TTC549 (cell line): ENCODE measurements around the gene CHTF18.

Source experiments
- FAIRE-seq: peaks from 2 replicates; lab custom pipeline; 2012; peaks lifted over from hg19 to GRCh38; lab: Jason Lieb, UNC

The CHTF18 gene

GRCh38 chr16:760545-761343 is 27.7 kb upstream of the CHTF18 start, which contains the start of gene MSLN:
TSS of gene MSLN (plus strand) at chr16:760734. CDS start at chr16:762681, 1,947 bp downstream.
- no peak for FAIRE-seq

- FAIRE-seq: no peak
Observed at GRCh38 chr16:761625-762513, 26.6 kb upstream of the CHTF18 start.

DNA sequence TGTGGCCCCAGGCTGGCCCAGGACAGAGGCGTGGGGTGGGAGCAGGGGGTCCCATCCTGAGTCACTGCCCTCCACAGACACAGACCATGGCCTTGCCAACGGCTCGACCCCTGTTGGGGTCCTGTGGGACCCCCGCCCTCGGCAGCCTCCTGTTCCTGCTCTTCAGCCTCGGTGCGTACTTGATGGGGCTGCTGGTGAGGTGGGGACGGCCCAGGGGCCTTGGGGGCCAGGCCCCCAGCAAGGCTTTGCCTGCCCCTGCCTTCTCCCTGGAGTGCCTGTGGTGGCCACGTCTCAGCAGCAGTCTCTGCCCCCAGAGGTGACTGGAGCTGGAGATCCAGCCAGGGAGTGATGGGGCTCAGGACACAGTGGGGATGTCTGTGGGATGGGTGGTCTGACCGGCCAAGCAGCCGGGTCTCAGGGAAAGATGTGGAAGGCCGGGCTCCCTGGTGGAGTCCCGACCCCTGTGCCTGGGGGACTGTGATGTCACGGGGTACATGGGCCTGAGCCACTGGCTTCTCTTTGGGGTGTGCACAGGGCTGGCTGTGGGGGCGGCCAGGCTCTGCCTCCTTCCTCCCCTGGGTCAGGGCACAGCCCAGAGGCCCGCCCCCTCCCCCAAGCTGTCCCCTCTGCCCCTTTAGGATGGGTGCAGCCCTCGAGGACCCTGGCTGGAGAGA is 25.7 kb upstream of the CHTF18 start:
- FAIRE-seq: no peak

DNA sequence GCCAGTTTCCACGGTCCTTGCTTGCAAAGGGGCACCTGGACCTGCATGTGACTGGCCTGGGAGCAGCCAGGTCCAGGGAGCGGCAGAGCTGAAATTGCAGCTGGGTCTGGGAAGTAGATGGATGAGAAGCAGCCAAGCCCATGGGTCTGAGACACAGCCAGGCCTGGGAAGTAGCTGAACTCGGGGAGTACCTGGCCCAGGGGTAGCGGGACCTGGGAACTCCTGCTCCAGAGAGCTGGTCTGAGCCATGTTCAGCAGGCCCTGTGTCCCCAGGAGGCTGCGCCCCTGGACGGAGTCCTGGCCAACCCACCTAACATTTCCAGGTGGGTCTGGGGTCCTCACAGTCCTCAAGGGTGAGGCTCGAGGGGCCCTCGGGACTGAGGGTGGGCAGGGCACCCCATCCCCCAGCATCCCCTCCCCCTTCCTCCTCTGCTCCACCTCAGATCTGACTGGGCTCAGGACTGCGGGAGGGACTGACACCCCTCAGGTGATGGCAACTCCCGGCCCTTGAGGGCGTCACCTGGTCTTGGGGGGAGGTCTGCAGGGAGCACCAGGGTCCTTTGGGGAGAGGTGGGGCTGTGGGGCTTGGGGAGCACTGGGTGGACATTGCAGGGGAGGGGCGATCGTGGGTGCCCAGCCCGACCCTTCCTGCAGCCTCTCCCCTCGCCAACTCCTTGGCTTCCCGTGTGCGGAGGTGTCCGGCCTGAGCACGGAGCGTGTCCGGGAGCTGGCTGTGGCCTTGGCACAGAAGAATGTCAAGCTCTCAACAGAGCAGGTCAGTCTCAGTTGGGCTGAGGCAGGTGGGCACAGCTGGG is 24.8 kb upstream of the CHTF18 start:
- FAIRE-seq: no peak

GRCh38 chr16:764184-764750 is 24.2 kb upstream of the CHTF18 start:
- no peak for FAIRE-seq

- FAIRE-seq: no peak
Observed at GRCh38 chr16:764848-765487, 23.5 kb upstream of the CHTF18 start.

- FAIRE-seq: no peak
Observed at GRCh38 chr16:765488-765865, 22.9 kb upstream of the CHTF18 start.

GRCh38 chr16:766008-766819 is 22.2 kb upstream of the CHTF18 start:
- no peak for FAIRE-seq

DNA sequence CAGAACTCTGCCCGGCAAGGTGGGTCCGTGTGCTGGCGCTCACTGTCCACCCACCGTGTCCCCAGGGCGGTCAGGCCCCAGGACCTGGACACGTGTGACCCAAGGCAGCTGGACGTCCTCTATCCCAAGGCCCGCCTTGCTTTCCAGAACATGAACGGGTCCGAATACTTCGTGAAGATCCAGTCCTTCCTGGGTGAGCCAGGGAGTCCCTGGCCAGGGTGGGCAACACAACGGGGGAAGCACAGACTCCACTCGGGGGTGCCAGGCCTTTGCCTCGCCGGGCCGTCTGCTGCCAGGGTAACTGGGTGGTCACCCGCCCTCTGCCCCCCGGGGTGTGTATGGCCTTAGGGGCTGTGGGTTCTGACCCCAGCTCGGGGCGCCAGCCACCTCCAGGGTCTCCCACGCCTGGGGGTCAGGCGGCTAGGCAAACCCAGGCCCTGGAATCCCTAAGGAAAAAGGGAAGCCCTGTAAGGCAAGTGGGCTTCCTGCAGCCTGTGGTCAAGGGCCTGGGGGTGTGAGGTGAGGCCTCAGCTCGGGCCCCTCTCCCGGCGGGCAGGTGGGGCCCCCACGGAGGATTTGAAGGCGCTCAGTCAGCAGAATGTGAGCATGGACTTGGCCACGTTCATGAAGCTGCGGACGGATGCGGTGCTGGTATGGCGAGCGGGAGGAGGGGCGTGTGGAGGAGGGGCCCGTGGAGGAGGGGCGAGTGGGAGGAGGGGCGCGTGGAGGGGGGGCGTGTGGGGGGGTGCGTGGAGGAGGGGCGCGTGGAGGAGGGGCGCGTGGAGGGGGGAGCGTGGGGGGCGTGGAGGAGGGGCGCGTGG is 21.4 kb upstream of the CHTF18 start:
- no peak for FAIRE-seq

- no peak for FAIRE-seq
Observed at GRCh38 chr16:767743-768235, 20.6 kb upstream of the CHTF18 start.

- no peak for FAIRE-seq
Observed at GRCh38 chr16:768428-768827, 20.0 kb upstream of the CHTF18 start.

- no peak for FAIRE-seq
Observed at GRCh38 chr16:769184-769784, 19.1 kb upstream of the CHTF18 start.

DNA sequence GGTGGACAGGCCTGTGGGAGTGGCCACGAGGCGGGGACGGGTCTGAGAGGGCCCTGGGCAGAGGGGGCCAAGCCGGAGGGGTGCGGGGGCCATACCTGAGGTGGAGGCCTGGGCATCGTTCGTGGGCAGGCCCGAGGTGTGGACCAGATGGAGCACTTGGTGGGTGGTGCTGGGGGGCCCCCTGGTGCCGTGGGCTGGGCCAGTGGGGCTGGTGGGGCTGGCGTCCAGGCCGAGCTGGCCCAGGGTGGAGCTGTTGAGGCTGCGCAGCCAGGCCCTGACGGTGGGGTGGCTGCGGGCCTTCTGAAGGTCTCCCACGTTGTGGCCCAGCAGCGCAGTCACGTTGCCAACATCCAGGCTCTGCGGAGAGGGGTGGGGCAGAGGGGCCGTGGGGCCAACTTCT is 18.5 kb upstream of the CHTF18 start:
- FAIRE-seq: no peak

DNA sequence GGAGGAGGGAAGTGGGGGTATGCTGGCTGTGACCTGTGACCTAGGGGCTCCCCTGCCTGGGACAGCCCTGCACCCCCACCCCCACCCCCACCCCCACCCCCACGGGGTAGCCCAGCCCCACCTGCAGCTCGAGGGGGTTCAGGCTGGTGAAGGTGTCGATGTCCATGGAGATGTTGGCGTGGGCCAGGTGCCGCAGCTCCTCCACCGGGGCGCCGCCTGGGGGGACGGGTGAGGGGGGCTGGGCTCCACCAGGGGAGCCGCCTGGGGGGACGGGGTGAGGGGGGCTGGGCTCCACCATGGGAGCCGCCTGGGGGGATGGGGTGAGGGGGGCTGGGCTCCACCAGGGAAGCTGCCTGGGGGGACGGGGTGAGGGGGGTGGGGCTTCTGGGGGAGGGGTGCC is 18.0 kb upstream of the CHTF18 start:
- no peak for FAIRE-seq

DNA sequence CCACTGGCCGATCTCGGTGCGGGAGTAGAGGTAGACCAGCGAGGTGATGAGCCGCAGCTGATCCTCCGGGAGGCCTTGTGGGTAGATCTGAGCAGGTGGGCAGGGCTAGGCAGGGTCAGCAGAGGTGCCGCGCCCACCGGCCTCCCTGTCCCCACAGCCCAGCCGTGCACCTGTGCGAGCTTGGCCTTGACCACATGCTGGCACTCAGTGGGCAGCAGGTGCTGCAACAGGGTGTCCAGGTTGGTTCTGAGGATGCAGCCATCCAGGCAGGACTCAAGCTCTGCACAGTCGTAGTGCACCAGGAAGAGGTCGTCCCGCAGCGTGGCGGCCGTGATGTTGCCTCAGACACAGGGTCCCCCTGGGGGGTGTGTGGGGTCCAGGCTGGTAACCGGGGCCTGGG is 15.5 kb upstream of the CHTF18 start:
- no peak for FAIRE-seq

DNA sequence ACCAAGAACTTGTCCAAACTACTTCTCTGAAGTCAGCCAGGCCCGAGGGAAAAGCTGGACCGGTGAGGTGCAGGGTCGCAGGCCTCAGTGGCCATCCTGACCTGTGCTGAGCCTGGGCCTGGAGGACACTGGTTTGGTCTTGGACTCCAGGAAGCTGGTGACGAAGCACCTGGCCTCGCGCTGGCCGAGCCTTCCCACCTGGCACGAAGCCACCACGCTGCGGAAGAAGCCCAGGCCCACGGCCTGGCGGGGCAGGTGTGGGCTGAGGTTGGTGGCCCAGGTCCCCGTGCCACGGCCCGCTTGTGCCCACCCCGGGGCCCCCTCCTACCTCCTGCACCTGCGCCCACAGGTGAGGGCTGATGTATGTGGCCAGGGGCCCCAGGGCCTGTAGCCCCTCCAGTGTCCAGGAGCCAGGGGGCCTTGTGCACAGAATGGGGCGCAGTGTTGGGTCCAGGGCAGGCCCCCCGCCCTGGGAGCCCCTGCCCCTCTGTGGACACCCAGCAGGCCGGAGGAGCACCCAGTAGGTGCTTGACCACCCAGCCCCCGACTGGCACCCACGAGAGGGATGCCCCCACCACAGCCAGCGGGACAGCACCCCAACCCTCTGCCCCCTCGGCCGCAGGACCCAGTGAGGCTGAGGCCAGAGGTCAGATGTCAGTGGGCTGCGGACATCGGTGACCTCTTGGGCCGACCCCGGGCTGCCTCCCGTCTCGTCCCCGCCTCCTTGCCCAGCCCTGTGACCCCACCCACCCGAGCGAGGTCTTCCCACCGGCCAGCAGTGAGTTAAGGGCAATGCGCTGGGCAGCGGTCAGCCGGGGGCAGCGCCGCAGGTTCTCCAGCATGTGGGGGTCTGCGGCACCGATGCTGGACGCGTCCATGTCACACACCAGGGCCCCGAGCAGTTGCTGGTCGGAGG is 14.1 kb upstream of the CHTF18 start:
- FAIRE-seq: no peak

DNA sequence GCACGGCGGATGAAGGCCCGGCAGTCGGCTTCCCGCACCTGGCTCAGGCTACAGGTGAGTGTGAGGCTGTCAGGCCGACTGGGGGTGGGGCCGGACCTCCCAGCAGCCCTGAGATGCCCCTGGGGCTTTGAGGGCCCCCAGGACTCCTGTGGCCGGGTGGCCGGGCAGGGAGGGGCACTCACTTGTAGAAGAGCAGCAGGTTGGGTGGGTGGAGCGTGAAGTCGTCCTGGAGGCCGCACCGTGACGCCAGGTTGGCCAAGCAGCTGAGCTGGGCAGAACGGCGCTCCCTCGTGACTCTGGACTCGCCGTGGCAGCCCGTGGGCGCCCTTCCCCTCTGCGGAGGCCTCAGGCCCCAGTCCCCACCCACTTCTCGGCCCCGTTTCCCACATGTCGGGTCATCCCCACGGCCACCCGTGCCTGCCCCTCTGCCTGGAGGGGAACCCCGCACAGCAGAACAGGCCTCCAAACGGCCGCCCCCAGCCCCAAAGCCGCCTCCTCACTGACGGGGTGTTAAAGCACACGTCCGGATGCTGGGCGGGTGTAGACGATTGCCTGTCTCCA is 13.1 kb upstream of the CHTF18 start:
- no peak for FAIRE-seq
